Measurements from ENCODE around the gene ANKRD17.

The ANKRD17 gene

GRCh38 chr4:73103799-73104503 is 154.6 kb downstream of the ANKRD17 start:
- peak; percentile 9 for DNase-seq (ENCODE audit: low read depth)
- no peak for TF ChIP-seq CTCF (IDR thresholded peaks at IDR 0.05; ENCODE audit: low read length, missing control alignments)
- H3K4me3 ChIP-seq (replicated peaks; ENCODE audit: low read depth, low read length): no peak overlapping the region

- H3K4me3 ChIP-seq (replicated peaks; ENCODE audit: low read depth, low read length): no peak overlapping the region
- DNase-seq (ENCODE audit: low read depth): no peak
- no peak for TF ChIP-seq CTCF (IDR thresholded peaks at IDR 0.05; ENCODE audit: low read length, missing control alignments)
Measured at GRCh38 chr4:73099143-73099542, 159.5 kb downstream of the ANKRD17 start.

GRCh38 chr4:73098713-73099112 is 159.9 kb downstream of the ANKRD17 start:
- no peak for TF ChIP-seq CTCF (IDR thresholded peaks at IDR 0.05; ENCODE audit: low read length, missing control alignments)
- no peak for DNase-seq (ENCODE audit: low read depth)
- no peak overlapping the region for H3K4me3 ChIP-seq (replicated peaks; ENCODE audit: low read depth, low read length)

GRCh38 chr4:73098016-73098415 is 160.6 kb downstream of the ANKRD17 start:
- DNase-seq (ENCODE audit: low read depth): no peak
- TF ChIP-seq CTCF (IDR thresholded peaks at IDR 0.05; ENCODE audit: low read length, missing control alignments): no peak
- H3K4me3 ChIP-seq (replicated peaks; ENCODE audit: low read depth, low read length): no peak overlapping the region

- no peak for TF ChIP-seq CTCF (IDR thresholded peaks at IDR 0.05; ENCODE audit: low read length, missing control alignments)
- no peak for DNase-seq (ENCODE audit: low read depth)
- no peak overlapping the region for H3K4me3 ChIP-seq (replicated peaks; ENCODE audit: low read depth, low read length)
Measured at GRCh38 chr4:73092868-73093267, 165.7 kb downstream of the ANKRD17 start.

- no peak for TF ChIP-seq CTCF (IDR thresholded peaks at IDR 0.05; ENCODE audit: low read length, missing control alignments)
- no peak overlapping the region for H3K4me3 ChIP-seq (replicated peaks; ENCODE audit: low read depth, low read length)
- DNase-seq (ENCODE audit: low read depth): no peak
Measured at GRCh38 chr4:73090738-73091137, 167.9 kb downstream of the ANKRD17 start.

- TF ChIP-seq CTCF (IDR thresholded peaks at IDR 0.05; ENCODE audit: low read length, missing control alignments): no peak
- no peak for DNase-seq (ENCODE audit: low read depth)
- H3K4me3 ChIP-seq (replicated peaks; ENCODE audit: low read depth, low read length): no peak overlapping the region
Measured at GRCh38 chr4:73087871-73088270, 170.7 kb downstream of the ANKRD17 start.

Data from fibroblast of pulmonary artery (primary cell).